ENCODE results near the gene ATP11A.
A peak's percentile ranks its signal among the peaks of the same experiment; 100 is the strongest.

The ATP11A gene

GRCh38 chr13:112752711-112753541 is 63.1 kb downstream of the ATP11A start:
- TF ChIP-seq SCRT2 (tag by site-specific recombination; IDR thresholded peaks at IDR 0.05) (peak; percentile 78), ZNF426 (tag by site-specific recombination; IDR thresholded peaks at IDR 0.05) (no peak)
- POLR2A ChIA-PET, result no interaction called here
- H3K36me3 ChIP-seq (ENCODE audit: control insufficient read depth in 2 of 2, insufficient read depth in 1 of 2, low read length in 2 of 2), result no peaks in the 10 kb centered on the region
- no peak overlapping the region for H3K4me3 ChIP-seq (ENCODE audit: low read depth, low read length)
- no peaks in the 10 kb centered on the region for H3K9me3 ChIP-seq (ENCODE audit: control insufficient read depth, insufficient read depth, low read depth, low read length)
- H3K4me1 ChIP-seq (ENCODE audit: control insufficient read depth, insufficient read depth, low read length), result no peaks in the 10 kb centered on the region
- CTCF ChIA-PET, result no interaction called here
- no peak overlapping the region for H3K27ac ChIP-seq (ENCODE audit: extremely low read depth, low read depth, low read length)

- H3K4me3 ChIP-seq (ENCODE audit: low read depth, low read length), result no peak overlapping the region
- no peaks in the 10 kb centered on the region for H3K9me3 ChIP-seq (ENCODE audit: control insufficient read depth, insufficient read depth, low read depth, low read length)
- TF ChIP-seq ZNF366 (tag by site-specific recombination; conservative IDR thresholded peaks at IDR 0.05) (no peak), ZNF514 (tag by site-specific recombination; IDR thresholded peaks at IDR 0.05) (no peak), ZNF654 (tag by site-specific recombination; IDR thresholded peaks at IDR 0.05; ENCODE audit: low read depth) (no peak), HOXC10 (CRISPR knock-in tag; IDR thresholded peaks at IDR 0.05) (no peak), ZNF585B (tag by site-specific recombination; IDR thresholded peaks at IDR 0.05) (no peak), KLF8 (tag by site-specific recombination; IDR thresholded peaks at IDR 0.05) (no peak), ZNF423 (tag by site-specific recombination; IDR thresholded peaks at IDR 0.05) (no peak), ZNF214 (tag by site-specific recombination; IDR thresholded peaks at IDR 0.05; ENCODE audit: borderline replicate concordance) (no peak), ZNF639 (tag by site-specific recombination; IDR thresholded peaks at IDR 0.05) (no peak), GLI4 (tag by site-specific recombination; IDR thresholded peaks at IDR 0.05) (no peak), ZNF830 (tag by site-specific recombination; IDR thresholded peaks at IDR 0.05; ENCODE audit: low read depth) (no peak), ZNF248 (tag by site-specific recombination; IDR thresholded peaks at IDR 0.05) (no peak), ZNF658 (tag by site-specific recombination; IDR thresholded peaks at IDR 0.05) (no peak), ZNF175 (tag by site-specific recombination; IDR thresholded peaks at IDR 0.05) (no peak), ZNF155 (tag by site-specific recombination; IDR thresholded peaks at IDR 0.05) (no peak), ZNF121 (tag by site-specific recombination; IDR thresholded peaks at IDR 0.05) (no peak), SP7 (tag by site-specific recombination; IDR thresholded peaks at IDR 0.05) (no peak), KLF17 (tag by site-specific recombination; IDR thresholded peaks at IDR 0.05) (no peak), ZBTB20 (tag by site-specific recombination; IDR thresholded peaks at IDR 0.05) (no peak), BCL6B (tag by site-specific recombination; IDR thresholded peaks at IDR 0.05) (no peak)
- ChIA-PET POLR2A (no interaction called here), CTCF (no interaction called here)
- H3K36me3 ChIP-seq (ENCODE audit: control insufficient read depth in 2 of 2, insufficient read depth in 1 of 2, low read length in 2 of 2), result no peaks in the 10 kb centered on the region
- H3K4me1 ChIP-seq (ENCODE audit: control insufficient read depth, insufficient read depth, low read length), result no peaks in the 10 kb centered on the region
- H3K27ac ChIP-seq (ENCODE audit: extremely low read depth, low read depth, low read length), result no peak overlapping the region
Observed at GRCh38 chr13:112753833-112754232, 64.0 kb downstream of the ATP11A start.

Data from HEK293 (cell line).